ENCODE results near the gene GDI1. TPM values are rescaled to one million over a fixed set of nuclear protein-coding genes. Genes with fewer than 3 reads are reported as not detected.

The GDI1 gene
- total and polyA plus RNA-seq, 2 of the 8 experiments (the other 6 are each of a cell fraction or from before 2014, with no cell fraction given), result 83.1 to 136 TPM

DNA sequence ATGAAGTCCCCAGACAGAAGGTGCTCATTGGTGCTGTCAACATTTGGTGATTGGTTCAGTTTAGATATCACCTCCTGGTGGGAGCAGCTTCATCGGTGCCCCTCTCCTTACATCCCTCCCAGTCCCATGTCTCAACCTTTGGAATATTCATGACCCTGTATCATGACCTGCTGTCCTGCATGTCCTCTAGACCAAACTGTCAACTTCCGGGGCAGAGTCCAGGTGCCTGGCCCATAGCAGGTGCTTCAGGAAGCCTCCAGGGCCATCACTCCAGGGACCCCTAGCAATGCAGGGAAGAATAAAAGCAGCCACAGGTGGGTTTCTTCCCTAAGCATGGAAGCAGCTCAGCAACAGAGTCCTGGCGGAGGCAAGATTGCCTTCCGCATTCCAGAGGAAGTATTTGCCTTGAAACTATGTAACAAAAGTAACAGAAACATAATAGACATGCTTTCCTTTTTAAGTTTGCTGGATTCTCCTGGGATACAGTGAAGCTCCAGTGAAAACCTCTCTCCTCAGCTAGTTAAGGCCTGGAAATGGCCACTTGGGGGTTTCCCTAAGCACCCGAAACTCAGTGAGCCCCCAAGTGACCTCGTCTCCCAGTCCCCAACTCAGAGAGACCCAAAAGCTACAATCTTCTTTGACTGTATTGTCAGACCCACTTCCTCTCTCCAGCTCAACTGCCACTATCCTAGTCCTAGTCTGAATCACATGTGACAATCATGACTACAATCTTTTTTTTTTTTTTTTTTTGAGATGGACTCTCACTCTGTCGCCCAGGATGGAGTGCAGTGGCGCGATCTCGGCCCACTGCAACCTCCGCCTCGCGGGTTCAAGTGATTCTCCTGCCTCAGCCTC, 9.8 kb upstream of the GDI1 start (continued):
- TF ChIP-seq CBX8 (IDR thresholded peaks at IDR 0.05; ENCODE audit: borderline replicate concordance, low read depth, low read length) (no peak), CTBP2 (IDR thresholded peaks at IDR 0.05; ENCODE audit: borderline replicate concordance, insufficient read depth, insufficient read length, low read length) (no peak), RNF2 (IDR thresholded peaks at IDR 0.05; ENCODE audit: borderline replicate concordance, low read depth, low read length, missing control alignments, poor library complexity, severe bottlenecking) (no peak)

Data from H1 (cell line).